ENCODE measurements around the gene HCN3.
"Not testable (repeated sequence)": the region's sequence is repeated elsewhere in the genome, so short reads cannot be mapped to it uniquely, and the experiment has no call there.

The HCN3 gene

DNA sequence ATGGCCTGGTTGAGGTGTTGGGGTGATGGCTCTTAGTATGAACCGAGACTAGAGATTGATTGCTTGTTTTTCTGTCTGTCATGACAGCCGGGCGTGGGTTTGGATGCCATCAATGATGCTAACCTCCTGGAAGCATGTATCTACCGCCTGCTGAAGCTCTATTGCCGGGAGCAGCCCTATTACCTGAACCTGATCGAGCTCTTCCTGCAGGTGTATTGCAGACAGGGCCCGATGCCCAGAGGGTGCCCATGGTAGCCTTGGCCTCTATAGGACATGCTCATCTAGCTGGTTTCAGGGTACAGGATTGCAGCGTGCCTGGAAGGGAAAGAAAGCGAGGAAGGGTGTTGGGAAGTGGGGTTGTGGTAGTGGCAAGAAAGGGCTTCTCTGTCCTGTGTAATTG, 40.8 kb downstream of the HCN3 start:
- DNase-seq: no peak

DNA sequence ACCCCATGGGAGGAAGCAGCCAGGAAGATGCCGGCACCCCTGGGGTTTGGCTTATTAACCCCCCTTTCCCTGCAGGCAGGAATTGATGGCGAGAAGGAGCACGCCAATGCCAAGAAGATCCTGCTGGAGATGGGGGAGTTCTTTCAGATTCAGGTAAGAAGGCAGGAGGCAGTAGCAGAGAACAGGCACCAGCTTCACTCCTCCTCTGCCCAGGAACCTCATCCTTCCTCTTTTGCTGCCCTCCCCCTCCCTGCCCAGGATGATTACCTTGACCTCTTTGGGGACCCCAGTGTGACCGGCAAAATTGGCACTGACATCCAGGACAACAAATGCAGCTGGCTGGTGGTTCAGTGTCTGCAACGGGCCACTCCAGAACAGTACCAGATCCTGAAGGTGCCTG, 42.3 kb downstream of the HCN3 start:
- no peak for DNase-seq

DNA sequence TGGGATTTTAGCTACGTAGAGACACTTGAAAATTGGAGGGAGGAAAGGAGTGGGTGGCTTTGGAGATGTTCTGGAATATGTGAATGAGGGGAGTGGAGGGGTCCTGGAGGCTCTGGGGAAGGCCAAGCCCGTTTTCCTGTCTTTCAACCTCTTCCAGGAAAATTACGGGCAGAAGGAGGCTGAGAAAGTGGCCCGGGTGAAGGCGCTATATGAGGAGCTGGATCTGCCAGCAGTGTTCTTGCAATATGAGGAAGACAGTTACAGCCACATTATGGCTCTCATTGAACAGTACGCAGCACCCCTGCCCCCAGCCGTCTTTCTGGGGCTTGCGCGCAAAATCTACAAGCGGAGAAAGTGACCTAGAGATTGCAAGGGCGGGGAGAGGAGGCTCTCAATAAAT, 43.0 kb downstream of the HCN3 start:
- no peak for DNase-seq

DNA sequence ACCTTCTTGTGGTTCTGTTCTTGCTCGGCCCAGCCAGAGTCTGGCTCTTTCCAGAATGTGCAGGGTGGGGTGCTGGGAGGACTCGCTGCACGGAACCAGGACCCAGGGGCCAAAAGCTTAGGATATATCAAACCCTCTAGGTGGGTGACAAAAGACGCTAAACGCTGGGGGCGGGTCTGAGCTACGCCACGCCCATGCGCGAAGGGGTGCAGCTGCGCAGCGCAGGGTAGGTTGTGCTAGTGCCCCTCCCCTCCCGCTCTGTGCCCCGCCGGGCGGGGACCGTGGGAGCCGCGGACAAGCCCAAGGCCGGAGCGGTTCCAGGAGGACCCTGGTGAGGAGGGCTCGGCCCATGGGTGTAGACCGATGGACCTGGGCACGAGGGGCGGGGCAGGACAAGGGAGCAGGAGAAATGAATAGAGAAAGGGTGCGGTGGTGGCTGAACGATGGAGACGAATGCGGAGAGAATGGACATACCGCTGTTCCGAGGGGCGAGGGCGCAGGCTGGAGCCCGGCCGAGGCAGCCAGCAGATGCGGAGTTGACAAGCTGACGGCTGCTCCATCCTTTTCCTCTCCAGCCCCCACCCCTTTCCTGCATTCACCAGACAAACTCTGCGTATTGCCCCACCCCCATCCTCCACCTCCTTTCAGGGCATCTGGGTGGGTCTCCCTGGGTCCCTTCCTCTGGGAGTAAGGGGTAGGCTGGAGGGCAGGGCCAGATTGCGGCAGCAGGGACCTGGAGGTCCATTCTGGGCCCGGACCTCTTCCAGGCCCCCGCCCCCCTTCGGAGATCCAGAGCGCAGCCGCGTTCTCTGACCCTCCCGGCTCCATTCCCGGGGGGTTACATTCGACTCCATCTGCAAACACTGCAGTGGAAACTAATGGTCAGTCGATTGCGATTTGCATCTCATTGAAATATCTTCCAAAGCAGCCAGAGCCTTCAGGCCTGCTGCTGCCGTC, 43.7 kb downstream of the HCN3 start, which contains the start of gene RUSC1:
TSS of gene RUSC1 (plus strand) at position 234 of the 957 bp plus-strand sequence. CDS start 880 bp downstream, outside the sequence.
- DNase-seq: peak; percentile 82

DNA sequence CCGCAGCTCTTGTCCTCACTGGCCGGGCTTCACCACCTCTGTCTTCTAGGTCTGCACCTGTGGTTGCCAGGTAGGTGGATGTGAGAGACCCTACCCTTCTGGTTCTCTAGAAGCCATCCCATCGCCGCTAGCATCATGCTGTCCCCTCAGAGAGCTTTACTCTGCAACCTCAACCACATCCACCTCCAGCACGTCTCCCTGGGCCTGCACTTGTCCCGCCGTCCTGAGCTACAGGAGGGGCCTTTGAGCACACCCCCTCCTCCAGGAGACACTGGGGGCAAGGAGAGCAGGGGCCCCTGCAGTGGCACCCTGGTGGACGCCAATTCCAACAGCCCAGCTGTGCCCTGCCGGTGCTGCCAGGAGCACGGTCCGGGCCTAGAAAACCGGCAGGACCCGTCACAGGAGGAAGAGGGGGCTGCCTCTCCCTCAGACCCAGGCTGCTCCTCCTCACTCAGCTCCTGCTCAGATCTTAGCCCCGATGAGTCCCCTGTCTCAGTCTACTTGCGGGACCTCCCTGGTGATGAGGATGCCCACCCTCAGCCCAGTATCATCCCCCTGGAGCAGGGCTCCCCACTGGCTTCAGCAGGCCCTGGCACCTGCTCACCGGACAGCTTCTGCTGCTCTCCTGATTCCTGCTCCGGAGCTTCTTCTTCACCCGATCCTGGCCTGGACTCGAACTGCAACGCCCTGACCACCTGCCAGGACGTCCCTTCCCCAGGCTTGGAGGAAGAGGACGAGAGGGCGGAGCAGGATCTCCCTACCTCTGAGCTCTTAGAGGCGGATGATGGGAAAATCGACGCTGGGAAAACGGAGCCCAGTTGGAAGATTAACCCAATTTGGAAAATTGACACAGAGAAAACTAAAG, 44.6 kb downstream of the HCN3 start:
- DNase-seq: no peak

DNA sequence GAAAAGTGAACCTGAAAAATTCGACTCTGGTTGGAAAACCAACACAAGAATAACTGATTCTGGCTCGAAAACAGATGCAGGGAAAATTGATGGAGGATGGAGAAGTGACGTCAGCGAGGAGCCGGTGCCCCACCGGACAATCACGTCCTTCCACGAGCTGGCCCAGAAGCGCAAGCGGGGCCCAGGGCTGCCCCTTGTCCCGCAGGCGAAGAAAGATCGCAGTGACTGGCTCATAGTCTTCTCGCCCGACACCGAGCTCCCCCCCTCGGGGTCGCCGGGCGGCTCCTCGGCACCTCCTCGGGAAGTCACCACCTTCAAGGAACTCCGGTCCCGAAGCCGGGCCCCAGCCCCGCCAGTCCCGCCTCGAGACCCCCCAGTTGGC, 45.3 kb downstream of the HCN3 start:
- DNase-seq: no peak

DNA sequence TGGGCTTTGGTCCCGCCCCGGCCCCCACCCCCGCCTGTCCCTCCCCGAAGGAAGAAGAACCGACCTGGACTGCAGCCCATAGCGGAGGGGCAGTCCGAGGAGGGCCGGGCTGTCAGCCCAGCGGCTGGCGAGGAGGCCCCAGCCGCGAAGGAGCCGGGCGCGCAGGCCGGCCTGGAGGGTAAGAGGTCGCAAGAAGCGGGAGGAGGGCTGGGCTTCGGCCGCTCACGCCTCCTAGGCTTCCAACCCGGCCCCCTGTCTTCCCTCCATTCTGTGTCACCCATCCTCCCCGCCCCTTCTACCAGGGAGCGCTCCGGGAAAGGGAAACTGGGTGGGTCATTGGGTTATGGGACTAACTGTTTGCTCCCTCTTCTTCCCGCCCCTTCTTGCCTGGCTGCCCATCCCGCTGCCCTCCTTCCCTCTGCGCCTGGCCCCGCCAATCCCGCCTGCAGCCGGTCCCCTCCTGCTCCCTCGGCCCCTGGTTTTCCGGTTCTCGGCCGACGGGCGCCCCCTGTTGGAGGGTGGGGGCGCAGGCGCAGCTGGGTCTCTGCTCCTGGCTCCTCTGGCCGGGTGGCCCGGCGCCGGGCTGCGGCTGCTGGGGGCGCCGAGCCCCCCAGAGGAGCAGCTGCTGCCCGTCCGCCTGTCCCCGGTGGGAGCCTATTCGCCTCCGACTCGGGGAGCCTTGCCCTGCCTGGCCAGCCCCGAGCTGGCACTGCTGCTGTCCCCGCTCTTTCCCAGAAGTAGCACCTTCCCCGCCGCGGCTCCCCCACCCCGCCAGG, 45.9 kb downstream of the HCN3 start:
- DNase-seq: peak; percentile 76

DNA sequence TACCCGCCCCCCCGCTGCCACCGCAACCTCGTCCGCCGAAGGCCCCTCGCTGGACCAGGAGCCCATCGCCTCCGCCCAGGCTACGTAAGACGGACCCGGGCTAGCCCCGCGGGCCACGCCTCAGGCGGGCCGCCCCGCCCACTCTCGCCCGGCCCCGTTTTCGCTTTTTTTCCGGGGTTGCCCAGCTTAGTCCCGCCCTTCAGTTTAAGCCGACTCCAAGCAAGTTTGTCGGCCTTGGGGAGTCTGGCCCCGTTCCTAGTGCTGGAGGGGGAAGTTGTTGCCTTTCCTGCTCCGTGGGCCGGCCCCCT, 46.4 kb downstream of the HCN3 start:
- peak; percentile 71 for DNase-seq

DNA sequence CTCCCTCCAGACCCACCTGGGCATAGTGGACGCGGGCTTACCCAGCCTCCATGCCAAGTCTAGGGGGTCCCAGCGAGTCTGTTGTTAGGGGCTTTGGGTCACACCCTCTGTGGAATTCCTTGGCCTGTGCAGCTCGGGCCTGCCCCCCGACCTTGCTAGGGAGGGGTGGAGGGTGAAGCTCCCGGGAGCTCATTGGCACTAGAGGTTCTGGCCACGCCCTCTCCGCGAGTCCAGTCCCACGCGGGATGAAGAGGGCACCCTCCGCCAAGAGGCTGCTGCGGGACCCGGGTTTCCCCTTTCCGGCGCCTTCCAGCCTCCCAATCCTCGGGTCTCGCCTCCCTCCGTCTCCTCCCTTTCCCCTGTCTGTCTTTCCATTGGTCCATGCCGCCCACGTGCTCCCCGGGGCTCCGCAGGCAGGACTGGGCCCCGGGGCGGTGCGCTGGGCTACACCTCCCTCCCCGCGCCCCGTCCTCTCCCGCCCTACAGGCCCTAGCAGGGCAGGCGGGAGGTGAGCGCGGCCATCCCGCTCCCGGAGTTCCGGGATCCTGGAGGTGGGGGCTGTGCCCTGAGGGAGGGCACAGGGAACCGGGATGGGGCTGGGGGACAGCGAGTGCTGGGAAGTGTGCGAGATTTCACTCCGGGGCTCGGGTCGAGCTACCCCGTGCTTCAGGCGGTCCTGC, 46.9 kb downstream of the HCN3 start:
- DNase-seq: peak; percentile 85

DNA sequence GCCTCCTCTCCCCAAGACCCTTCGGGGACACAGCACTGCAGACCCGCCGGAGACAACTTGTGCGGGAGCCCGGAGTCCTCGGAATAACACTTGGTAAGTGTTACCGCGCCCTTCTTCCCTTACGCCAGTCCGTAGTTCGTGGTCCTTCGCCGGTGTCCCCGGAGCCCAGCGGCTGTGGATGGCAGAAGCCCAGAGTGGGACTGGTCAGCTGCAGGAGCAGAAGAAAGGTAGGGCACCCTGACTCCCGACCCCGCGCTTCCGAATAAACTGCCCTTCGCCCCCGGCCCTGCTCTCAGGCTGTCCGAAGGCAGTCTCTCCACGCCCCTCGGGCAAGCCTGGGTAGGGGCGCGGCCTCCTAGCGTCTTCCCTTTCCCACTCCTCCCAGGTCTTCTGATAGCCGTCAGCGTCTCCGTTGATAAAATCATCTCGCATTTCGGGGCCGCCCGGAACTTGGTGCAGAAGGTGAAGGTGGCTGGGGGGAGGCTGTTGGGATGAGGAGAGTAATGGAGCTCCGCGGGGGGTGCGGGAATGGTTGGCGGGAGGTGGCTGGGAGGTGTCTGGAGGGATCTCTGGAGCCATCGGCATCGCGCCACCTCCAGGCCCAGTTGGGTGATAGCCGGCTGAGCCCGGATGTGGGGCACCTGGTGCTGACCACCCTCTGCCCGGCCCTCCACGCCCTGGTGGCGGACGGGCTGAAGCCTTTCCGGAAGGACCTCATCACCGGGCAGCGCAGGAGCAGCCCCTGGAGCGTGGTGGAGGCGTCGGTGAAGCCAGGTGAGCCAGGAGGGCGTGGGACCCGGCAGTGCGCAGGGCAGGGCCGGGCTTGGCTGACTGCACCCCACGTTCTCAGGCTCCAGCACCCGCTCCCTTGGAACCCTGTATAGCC, 47.7 kb downstream of the HCN3 start:
- DNase-seq: no peak

DNA sequence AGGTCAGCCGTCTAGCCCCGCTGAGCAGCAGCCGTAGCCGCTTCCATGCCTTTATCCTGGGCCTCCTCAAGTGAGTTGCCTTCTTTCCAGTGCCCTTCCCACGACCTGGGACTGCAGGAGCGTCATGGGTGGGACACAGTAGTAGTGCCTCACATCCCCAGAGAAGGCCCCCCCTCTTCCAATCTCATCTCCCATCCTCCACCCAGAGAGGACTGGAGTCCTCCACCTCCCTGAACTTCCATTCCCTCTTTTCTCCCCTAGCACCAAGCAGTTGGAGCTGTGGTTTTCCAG, 48.3 kb downstream of the HCN3 start:
- no peak for DNase-seq

DNA sequence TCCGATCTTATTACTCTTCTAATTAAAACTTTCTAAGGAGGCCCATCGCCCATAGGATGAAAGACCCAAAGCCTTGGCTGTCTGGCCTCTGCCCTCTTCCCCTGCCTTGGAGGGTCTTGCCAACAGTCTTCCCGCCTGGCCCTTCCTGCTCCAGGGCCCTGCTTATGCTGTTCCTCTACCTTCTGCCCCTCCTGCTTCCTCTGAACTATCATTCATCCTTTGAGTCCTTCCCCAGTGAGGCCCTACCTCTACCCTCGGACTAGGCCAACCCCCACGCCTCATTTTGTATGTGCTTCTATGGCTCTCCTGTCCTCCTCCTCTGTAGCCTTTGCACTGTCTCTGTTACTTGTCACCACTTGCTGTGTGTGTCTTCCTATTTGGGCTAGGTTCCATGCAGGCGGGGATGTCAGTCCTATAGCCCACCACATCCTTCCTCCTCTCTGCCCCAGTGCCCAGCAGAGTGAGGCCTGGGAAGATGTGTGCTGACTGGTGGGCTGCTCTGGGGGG, 48.8 kb downstream of the HCN3 start:
- DNase-seq: no peak

DNA sequence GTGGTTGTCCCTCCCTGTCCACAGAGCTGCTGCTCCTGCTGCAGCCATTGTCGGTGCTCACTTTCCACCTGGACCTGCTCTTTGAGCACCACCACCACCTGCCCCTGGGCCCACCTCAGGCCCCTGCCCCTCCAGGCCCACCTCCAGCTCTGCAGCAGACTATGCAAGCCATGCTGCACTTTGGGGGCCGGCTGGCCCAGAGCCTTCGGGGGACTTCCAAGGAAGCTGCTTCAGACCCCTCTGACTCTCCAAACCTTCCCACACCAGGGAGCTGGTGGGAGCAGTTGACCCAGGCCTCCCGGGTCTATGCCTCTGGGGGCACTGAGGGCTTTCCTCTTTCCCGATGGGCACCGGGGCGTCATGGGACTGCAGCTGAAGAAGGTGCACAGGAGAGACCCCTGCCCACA, 49.4 kb downstream of the HCN3 start:
- DNase-seq: no peak

DNA sequence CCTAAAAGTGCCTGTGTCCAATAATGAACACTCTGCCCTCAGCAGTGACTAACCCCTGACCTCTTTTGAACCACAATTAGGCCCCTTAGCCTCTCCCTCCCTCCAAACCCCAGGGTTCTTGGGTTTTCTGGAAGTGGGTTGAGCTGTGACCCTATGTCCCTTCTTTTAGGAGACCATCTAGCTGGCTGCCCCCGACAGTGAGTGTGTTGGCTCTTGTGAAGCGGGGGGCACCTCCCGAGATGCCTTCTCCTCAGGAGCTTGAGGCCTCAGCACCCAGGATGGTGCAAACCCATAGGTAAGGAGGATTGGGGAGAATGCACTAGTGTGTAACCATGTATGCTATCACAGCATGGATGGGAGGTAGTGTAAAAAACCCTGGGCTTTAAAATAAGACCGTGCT, 50.7 kb downstream of the HCN3 start:
- DNase-seq: no peak

DNA sequence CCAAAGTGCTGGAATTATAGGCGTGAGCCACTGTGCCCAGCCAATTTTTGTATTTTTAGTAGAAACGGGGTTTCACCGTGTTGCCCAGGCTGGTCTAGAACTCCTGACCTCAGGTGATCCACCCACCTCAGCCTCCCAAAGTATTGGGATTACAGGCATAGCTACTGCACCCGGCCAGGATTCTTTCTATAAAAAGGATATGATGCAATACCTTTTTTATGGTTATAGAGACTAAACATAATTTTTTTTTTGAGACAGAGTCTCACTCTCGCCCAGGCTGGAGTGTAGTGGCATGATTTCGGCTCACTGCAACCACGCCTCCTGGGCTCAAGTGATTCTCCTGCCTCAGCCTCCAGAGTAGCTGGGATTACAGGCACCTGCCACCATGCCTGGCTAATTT, 51.6 kb downstream of the HCN3 start:
- DNase-seq: not testable (repeated sequence)

DNA sequence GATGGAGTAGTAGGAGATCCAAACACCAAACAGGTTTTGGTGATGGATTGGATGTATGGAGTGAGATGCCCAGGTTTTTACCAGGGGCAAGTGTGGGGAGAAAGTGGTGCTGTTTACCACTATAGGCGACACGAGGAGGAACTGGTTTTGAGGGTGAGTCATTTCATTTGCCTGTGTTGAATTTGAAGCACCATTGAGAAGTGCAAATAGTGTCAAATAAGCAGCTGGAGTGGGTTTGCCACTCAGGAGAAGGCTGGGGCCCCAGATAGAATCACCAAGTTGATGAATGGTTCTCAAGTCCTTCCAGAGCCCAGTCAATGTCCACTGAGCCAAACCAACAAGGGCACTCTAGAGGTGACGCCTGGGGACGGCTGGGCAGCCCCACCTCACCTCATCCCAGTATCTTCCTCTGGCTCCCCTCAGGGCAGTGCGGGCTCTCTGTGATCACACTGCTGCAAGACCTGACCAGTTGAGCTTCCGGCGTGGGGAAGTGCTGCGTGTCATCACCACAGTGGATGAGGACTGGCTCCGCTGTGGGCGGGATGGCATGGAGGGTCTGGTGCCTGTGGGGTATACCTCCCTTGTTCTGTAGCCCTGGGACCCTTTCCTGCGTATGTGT, 52.8 kb downstream of the HCN3 start:
- DNase-seq: no peak

DNA sequence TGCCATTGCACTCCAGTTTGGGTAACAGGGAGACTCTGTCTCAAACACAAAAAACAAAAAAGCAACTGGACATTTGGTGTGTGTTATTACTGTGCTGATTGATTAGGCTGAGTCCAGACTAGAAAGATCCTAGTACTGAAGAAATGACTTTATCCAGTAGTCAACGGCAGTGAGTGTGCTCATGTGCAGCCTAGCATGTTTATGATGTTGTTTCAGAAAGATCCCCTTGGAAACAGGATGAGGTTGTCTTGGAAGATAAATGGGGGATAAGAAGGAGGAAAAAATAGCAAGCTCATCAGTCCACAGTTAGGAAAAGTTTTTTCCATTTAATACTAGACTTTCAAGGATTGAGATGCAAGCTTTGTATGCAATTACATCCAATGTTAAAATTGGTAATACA, 57.7 kb downstream of the HCN3 start:
- no peak for DNase-seq
